Stimulated activated CD8-positive, alpha-beta memory T cell treated with anti-CD3 and anti-CD28 coated beads, Interleukin-4, amount 100 ng/mL, for 24 hours (primary cell): ENCODE data around the gene RNF220.

ENCODE experiments used
- DNase-seq: peaks from one replicate; pipeline ENCODE4 v3.0.0-alpha.2; 2020; ENCODE audit warnings: low read depth

The RNF220 gene

DNA sequence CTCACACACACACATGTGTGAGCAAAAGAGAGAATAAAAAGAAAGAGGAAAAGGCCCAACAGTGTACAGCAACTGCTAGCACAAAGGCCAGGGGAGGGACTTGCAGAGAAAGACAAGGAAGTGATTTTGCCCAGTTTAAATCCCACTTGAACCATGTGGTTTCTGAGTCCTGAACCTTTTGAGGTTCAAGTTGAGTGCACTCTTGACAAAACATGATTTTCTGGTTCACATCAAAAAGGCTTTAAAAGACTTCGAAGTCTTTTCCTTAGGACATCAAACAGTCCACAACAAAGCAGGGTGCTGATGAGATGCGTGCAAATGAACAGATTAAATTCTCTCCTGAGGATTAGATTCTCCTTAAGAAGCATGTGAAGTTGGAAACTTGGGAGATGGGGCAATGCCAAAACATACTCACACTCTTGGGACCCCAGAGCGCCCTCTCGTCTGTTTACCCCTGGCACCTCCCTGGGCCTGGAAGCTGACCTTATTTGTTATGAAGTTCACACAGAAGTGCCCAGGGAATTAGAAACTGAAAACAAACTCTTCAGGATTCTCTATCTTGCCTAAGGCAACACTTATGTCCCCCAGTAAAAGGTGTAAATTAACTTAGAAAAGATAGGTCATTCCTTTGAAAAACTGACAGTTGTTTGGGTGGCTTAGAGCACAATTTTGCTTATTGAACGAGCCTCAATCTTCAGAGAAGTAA lies 31.5 kb downstream of the RNF220 start:
- no peak for DNase-seq

GRCh38 chr1:44437107-44437716 lies 32.2 kb downstream of the RNF220 start:
- no peak for DNase-seq

- DNase-seq, result no peak
Measured at GRCh38 chr1:44442791-44443190, 37.7 kb downstream of the RNF220 start.

- DNase-seq, result no peak
Measured at GRCh38 chr1:44447051-44447810, 42.2 kb downstream of the RNF220 start.

- DNase-seq, result no peak
Measured at GRCh38 chr1:44453798-44454349, 48.8 kb downstream of the RNF220 start.

DNA sequence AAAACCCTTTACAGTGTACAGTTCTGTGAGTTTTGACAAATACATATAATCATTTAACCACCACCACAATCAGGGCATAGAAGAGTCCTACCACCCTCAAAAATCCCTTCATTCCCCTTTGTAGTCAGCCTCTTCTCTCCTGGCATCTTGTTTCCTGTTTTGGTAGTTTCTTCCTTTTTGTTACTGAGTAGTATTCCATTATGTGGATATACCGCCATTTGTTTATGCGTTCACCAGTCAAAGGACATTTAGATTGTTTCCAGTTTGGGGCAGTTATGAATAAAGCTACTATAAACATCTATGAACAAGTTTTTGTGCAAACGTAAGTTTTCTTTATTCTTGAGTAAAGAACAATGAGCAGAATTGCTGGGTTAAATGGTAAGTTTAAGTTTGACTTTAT lies 49.6 kb downstream of the RNF220 start:
- no peak for DNase-seq

DNA sequence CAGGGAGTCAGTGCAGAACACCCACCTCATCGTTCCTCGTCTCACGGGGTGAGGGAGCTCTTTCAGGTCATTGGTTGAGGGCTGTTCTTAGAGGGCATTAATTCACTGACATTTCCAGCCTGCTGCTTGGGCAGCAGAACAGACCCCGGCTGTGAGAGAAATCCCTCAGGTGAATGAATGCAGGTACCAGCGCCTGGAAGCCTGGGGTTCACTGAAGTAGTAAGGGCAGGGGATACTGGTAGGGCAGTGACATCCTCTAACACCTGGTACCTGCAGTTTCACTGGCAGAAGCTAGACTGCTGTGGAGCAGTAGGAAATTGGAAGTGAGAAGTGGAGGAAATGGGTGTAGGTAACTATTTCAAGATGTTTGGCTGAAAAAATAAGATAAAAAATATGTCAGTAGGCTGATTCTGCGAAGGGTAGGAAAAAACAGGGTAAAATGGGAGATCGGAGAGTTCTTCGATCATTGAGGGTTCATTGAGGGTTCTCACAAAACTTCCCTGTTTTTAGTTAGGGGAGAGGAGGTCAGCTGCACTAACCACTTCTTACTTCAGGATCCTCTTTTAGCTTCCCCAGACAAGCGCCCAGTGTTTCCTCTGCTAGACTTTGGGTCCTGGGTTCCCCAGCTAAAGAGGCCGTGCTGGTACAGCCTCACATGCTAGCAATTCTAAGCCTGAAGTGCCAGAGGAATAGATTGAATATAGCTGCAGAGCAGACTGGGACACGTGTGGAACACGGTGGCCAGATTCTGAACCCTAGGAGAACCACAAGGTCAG lies 55.2 kb downstream of the RNF220 start:
- DNase-seq, result no peak

DNA sequence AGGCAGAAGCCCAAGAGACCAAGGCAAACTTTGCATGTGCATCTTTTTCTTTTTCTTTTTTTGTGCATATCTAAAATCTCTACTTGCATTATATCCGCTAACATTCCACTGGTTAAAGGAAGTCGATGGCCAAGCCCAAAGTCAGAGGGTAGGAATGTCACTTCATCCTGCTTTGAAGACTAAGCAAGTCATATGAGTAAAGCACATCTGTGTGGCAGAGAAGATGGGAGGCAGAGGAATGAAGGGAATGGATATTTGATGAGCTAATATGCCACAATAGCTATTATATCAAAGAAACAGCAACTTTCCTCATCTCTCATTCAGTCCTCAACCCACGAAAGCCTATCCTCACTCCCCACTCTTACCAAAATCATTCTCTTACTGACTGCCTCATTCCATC lies 59.3 kb downstream of the RNF220 start:
- DNase-seq, result no peak

DNA sequence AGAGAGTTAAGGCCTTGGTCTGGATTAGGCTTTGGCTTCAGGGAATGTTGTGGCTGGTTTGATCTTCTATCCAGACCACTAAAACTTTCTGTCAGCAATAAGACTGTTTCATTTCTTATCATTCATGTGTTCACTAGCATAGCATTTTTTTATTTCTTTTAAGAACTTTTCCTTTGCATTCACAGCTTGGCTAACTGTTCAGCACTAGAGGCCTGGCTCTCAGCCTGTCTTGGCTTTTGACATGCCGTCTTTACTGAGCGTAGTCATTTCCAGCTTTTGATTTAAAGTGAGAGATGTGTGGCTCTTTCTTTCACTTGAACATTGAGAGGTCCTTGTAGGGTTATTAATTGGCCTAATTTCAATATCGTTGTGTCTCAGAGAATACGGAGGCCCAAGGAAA lies 62.5 kb downstream of the RNF220 start:
- DNase-seq, result no peak

GRCh38 chr1:44471911-44472453 lies 66.9 kb downstream of the RNF220 start:
- no peak for DNase-seq

DNA sequence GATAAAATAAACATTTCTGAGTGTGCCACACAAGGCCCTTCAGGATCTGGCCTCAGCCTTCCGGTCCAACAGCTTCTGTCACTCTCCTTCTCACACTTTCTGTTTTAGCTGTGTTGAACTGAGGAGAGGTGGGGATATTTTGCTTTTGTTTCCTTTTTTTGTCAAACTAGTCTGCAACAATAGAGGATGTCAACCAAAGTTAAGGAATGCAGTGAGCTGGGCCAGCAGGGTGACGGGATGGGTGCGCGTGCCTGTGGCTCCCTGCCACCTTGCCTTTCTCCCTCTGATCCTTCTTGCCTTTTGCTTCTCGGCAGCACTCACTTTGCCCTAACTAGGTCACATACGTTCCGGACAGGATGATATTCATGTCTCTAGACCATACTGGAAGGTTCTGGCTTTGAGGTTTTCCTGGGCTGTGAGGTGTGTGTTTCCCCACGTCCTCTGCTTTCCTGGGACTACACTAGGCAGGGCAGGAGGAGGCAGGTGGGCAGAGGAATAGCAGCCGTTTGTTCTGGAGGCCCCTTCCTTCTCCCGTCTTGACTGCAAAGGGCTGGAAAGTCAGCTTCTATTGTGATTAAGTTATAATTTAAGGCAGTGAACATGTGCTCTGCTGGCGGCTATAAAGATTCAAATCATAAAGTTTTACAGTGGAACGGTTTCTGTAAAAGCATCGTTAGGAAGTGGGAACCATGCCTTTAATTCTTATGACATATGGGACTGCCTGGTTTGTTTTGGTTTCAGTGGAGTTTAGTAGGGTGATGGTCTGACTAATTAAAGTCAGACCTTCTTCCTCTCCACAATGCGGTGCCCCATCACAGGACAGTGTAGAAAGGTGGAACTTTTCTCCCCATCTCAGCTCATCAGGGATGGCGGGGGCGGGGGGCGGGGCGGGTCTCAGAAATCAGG lies 67.8 kb downstream of the RNF220 start:
- no peak for DNase-seq

DNA sequence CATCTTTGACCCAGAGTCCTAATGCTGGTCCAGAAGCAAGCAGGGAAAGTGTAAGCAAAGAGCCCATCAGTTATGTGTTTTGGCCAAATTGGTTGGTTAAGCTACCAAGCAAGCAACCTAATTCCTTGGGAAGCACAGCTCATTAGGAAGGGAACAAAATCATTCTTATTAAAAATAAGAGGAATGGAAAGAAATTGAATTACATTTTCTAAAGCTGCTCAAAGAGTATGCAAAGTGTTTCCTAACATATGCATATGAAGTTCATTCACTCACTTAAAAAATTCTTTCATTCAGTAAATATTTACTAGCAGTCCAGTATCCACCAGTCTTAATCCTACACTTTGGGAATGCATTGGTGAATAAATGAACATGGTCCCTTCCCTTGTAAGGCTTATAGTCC lies 71.8 kb downstream of the RNF220 start:
- no peak for DNase-seq

DNA sequence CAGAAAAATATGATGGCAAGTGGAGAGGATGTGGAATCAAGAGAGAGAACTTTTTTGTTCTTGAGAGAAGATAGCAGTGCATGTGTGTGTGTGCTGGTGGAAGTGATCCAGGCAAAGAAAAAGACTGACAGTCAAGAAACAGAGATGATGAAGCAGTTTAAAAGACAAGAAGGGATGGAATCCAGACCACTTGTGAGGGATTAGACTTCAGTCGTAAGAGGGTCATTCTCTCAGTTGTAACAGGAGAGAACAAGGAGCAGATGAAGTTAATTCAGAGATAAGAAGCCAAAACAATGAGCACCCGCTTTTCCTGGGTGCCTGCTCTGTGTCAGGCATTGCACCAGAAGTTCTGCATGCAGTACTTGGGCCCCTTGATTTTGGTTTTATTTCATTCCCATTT lies 76.6 kb downstream of the RNF220 start:
- DNase-seq, result no peak

- no peak for DNase-seq
Measured at GRCh38 chr1:44483089-44483874, 78.2 kb downstream of the RNF220 start.

GRCh38 chr1:44484155-44484688 lies 79.2 kb downstream of the RNF220 start:
- DNase-seq, result no peak

GRCh38 chr1:44485229-44485933 lies 80.3 kb downstream of the RNF220 start:
- no peak for DNase-seq

GRCh38 chr1:44485934-44486460 lies 80.9 kb downstream of the RNF220 start:
- DNase-seq, result no peak

DNA sequence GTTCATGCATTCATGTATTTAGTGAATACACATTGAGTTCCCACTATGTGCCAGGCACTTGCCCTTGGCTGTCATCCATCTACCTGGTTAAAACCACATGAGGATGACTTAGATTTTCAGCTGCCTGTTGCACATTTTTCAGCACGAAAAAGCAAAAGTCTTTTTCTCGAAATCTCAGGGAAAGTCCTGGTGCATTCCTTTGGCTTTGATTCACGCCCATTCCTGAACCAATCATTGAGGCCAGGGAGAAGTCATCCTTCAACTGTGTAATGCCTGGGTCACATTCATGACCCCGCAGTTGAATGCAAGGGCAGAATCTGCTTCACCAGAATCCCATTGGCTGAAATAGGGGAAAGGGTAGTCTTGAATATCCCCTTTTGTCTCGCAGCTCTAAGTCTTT lies 84.4 kb downstream of the RNF220 start:
- no peak for DNase-seq
